NCI-H187 treated with DMSO at 0.1 percent for 48 hours (cell line): ENCODE results near the gene GLI3.

Experiments
- DNase-seq: peaks from one replicate; lab custom pipeline; 2025; lab: John Stamatoyannopoulos, UW

The GLI3 gene

GRCh38 chr7:41971640-41972187 lies 265.3 kb downstream of the GLI3 start:
- DNase-seq = no peak

DNA sequence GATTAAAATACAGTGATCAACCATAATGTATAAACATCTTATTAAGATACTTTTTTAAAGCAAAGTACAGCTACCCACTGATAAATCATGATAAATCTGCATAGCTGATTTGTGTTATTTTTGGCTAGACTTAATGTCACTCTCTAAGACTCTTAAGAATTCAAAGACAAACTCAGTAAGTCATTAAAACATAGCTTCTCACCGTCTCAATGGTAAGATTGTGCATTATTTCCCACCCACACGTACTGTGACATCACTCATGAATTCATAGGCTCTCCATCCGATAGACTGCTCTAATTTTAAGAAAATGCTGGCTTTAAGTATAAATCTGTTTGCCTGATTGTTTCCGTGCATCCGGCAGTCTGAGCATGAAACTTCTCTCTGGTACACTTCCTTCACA lies 266.1 kb downstream of the GLI3 start:
- DNase-seq = no peak

DNA sequence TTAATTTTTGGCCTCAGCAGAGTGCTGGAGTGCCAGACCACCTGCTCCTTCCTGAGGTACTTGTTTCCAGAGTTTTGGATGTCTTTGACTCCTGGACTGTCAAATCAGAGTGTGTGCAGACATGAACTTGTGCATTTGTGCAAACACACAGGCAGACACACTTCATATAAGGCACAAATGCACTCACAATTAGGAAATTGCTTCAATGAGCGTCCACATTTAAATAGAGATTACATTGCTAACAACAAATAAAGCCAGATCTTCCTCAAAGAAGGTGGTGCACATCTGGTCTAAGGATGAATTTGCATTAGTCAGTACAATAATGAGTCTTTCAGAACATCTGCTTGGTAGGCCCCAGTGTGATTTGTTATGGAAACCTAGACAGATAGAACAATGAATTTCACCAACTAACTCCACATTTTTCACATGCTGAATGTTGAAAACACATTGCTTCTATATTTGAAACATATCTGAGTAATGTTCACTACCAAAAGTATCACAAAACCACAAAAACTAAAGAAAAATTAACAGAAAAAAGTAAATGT lies 267.4 kb downstream of the GLI3 start:
- no peak for DNase-seq

DNA sequence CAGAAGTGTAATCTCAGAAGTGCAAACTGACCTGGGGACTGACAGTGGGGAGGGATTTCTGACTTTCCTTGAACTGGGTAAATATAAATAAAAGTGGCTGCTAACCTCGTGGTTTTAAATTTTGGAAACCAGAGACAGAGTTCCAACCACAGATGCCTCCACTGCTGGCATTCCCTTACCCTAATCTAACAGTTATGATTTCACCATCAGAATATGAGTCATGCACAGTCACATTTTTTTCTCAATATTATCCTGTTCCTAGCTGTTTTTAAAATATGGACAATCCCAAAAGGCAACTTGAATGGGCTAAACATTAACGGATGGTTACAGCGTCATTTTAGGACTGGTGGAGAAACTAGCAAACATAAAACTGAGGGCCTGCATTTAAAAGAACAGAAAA lies 269.9 kb downstream of the GLI3 start:
- no peak for DNase-seq

- no peak for DNase-seq
Observed at GRCh38 chr7:41965951-41966505, 271.0 kb downstream of the GLI3 start.

- no peak for DNase-seq
Observed at GRCh38 chr7:41964849-41965745, 271.9 kb downstream of the GLI3 start.

DNA sequence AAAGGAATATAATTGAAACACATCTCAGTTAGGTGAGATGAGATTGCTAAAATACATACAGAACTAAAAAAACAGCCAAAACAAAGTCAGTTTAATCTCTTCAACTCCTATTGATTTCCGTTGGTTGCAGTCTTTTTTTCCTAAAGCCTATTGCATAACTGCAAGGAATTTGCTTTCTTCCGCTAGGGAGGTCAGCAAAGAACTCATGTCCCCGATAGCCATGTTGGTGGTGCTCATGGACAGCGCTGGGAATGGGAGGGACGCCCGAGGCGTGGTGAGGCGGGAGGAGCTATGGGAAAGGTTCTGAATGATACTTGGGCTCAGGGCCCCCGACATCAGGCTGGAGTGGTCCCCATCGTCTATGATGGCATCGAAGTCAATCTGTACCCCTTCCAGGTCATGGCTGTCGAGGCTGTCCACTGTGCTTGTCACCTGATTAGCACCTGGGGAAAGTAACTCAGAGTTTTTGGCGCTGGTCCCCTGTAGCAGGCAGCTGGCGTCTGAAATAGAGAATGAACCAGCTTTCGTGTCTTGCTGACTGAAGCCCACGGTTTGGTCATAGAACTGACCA lies 272.7 kb downstream of the GLI3 start:
- no peak for DNase-seq

DNA sequence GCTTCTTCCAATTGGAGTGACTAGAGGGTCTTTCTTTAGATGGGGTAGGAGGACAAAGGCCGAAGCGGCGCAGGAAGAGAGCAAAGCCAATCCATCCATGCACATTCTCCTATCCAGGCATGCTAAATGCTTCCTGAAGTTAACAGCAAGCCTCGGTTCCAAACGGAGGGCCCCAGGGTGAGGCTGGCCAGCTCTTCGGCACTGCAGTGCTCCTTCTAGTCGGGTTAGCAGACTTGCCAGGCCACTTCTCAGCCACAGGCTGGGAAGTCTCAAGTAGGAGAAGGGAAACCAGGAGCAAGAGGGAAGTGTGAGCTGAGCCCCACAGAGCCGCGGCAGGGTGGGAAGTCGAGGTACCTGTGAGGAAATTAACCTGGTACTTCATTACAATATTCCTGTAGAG lies 280.3 kb downstream of the GLI3 start:
- DNase-seq = no peak

DNA sequence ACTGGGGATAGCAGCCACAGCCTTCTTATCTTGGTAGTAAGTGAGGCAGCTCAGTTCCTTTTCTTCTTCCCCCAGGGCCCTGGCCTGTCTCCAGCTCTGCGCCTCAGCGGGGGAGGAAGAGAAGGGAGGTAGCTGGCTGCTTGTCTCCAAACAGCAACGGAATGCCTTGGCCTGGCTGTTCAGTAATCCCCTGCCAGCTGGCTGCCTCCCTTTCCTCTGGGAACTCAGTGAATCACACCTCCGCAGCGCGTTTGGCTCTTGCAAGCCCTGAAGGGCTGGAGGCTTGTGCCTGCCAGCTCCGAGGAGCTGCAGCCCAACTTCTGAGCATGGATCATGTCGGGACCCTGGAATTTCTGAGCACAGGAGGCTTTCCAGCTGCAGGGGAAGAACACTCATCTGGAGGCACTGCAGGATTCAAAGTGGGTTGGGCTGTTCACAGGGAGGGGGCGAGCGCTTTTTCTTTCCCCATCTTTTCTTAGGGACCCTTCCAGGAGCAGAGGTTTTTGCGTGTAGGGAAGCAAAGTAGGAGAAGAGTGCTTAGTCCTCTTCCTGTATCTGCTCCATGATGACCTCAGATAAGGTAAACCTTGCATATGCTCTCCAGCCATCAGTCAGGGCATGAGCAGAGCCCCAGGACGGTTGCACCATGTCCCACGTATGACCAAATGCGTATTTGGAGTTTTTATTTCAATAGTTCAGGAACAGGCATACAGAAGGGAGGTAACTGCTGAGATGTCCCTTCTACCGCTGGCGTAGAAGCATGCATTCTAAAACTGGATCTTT lies 280.9 kb downstream of the GLI3 start:
- DNase-seq = no peak

DNA sequence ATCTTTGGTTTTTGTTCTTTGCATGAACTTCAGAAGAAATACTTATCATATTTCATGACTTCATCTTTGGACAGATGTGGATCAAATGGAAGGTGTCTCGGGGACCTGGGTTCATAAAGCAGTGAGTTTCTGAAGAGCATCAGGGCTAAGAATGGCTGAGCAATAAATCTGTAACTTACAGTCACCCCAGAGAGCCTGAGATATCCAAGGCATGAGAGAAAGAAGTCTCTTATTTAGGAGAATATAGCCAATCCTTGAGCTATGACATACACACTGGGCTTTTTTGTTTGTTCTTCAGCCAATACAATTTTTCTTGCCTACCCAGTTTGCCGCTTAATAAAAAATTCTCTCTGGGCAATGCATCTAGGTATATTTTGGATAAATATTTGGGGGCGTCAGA lies 281.6 kb downstream of the GLI3 start:
- DNase-seq = no peak

DNA sequence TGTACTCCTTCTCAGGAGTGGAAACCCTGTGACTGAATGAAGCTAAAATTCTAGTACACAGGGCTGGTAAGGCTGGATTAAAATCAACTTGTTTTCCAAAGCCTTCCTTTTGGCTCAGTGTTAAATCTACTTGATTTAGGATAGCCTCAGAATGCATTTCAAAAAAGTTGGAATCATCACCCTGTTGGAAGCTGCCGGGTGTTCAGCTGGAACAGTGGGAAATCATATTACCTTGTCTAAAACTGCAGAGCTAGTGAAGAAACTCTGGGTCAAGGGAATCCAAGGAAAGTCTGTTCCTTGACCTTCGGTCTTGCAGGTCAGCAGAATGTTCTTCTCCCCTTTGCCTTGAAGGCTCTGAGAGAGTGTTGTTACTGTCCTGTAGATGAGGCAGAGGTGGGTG lies 282.0 kb downstream of the GLI3 start:
- no peak for DNase-seq

DNA sequence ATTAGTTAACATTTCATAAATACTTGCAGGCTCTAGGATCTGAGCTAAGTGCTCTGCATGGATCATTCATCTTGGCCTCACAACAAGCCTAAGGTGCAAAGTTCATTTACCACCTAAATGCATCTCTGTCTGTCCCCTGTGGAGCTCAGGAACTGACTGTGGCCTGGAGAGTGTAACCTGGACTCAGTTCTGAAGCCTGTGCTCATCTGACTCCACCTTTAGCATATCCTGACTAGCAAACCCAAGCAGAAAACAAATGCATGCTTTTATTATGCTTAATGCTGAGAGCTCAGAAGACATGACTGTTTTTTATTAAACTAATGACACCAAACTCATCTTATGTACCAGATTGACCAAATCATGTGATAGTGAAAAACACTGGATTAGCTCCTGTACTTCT lies 288.5 kb downstream of the GLI3 start:
- DNase-seq = no peak

DNA sequence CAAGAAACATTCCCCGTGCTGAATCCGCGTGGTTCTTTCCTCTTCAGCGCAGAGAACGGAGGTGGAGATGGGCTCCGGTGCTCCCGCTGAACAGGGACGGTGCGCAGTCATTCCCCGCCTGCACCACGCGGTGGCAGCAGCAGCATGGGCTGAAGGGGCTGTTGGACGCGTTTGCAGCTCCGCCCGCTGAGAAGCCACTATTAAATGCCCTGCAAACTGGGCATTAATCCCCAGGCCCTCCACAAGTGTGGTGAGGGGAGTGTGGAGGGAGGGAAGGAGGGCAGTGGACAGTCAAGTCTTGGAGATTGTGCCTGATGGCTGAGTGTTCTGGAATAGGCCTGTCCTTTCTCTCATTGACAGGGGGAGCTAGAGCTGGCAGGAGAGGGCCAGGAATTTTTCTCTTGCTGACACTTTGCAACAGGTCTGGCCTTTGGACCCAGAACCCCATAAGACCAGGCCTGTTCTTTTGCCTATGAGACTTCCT lies 293.9 kb downstream of the GLI3 start:
- DNase-seq = no peak

- no peak for DNase-seq
Observed at GRCh38 chr7:41942468-41943093, 294.4 kb downstream of the GLI3 start.

GRCh38 chr7:41940760-41941343 lies 296.2 kb downstream of the GLI3 start:
- DNase-seq = no peak

- DNase-seq = no peak
Observed at GRCh38 chr7:41938371-41938770, 298.6 kb downstream of the GLI3 start.

GRCh38 chr7:41933427-41933826 lies 303.6 kb downstream of the GLI3 start:
- DNase-seq = no peak

DNA sequence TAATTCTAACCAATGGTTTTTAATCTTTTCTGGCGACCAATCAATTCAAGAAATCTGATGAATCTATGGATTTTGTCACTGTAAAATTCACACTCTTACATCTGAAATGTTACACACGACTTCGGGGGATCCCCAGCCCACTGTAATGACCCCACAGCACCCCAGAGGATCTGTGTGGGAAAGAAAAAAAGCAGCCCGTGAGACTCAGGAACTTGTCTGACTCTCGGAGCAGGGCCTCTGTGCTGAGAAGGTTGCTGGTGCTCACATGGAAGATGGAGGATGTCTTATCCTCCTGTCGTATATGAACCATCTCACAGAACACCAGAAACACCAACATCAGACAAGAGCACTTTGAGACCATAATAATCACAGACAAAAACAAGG lies 305.8 kb downstream of the GLI3 start:
- no peak for DNase-seq

GRCh38 chr7:41930538-41931262 lies 306.3 kb downstream of the GLI3 start:
- DNase-seq = no peak

DNA sequence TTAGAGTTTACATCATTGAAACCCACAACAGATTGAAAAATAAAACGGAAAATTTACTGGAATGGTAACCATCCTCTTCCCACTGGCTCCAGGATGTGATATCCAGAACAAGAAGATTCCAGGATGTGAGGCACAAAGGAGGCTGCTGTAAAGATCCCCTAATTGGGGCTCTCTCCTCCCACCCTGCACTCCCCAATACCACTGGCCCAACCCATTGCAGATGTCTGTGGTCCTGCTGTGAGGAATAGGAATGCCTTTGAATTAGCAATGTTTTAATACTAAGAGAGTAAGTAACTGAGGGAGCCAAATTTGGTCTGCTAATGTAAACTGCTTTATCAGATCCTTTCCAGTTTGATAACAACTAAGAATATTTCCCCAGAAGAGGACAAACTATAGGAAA lies 308.2 kb downstream of the GLI3 start:
- no peak for DNase-seq
